Stimulated activated CD4-positive, alpha-beta T cell treated with anti-CD3 and anti-CD28 coated beads, Interleukin-15, amount 100 ng/mL, for 24 hours (primary cell): ENCODE data around the gene SEZ6L.

Experiments used
- DNase-seq: peaks from one replicate; pipeline ENCODE4 v3.0.0-alpha.2; 2020

SEZ6L gene

GRCh38 chr22:26304730-26305129 is 135.5 kb downstream of the SEZ6L start:
- DNase-seq = no peak

GRCh38 chr22:26308467-26308866 is 139.2 kb downstream of the SEZ6L start:
- no peak for DNase-seq

- no peak for DNase-seq
These were observed 141.4 kb downstream of the SEZ6L start for GRCh38 chr22:26310616-26311015.

- no peak for DNase-seq
These were observed 144.0 kb downstream of the SEZ6L start for GRCh38 chr22:26313291-26313690.

GRCh38 chr22:26314171-26314570 is 144.9 kb downstream of the SEZ6L start:
- no peak for DNase-seq

GRCh38 chr22:26314656-26315055 is 145.4 kb downstream of the SEZ6L start:
- DNase-seq = no peak

- no peak for DNase-seq
These were observed 147.5 kb downstream of the SEZ6L start for GRCh38 chr22:26316732-26317285.

GRCh38 chr22:26318975-26319374 is 149.7 kb downstream of the SEZ6L start:
- no peak for DNase-seq

GRCh38 chr22:26320447-26320846 is 151.2 kb downstream of the SEZ6L start:
- no peak for DNase-seq

- DNase-seq = no peak
These were observed 152.2 kb downstream of the SEZ6L start for GRCh38 chr22:26321469-26321913.

GRCh38 chr22:26322179-26322905 is 153.1 kb downstream of the SEZ6L start:
- no peak for DNase-seq

GRCh38 chr22:26323013-26323412 is 153.8 kb downstream of the SEZ6L start:
- no peak for DNase-seq

GRCh38 chr22:26324150-26324549 is 154.9 kb downstream of the SEZ6L start:
- DNase-seq = no peak

- DNase-seq = no peak
These were observed 156.4 kb downstream of the SEZ6L start for GRCh38 chr22:26325641-26326040.

- no peak for DNase-seq
These were observed 157.5 kb downstream of the SEZ6L start for GRCh38 chr22:26326803-26327202.

- no peak for DNase-seq
These were observed 158.0 kb downstream of the SEZ6L start for GRCh38 chr22:26327306-26327705.

- DNase-seq = no peak
These were observed 159.0 kb downstream of the SEZ6L start for GRCh38 chr22:26328221-26328620.

- peak; percentile 65 for DNase-seq
These were observed 161.8 kb downstream of the SEZ6L start for GRCh38 chr22:26330971-26331625.

- no peak for DNase-seq
These were observed 164.0 kb downstream of the SEZ6L start for GRCh38 chr22:26333088-26333800.

GRCh38 chr22:26334232-26334631 is 165.0 kb downstream of the SEZ6L start:
- no peak for DNase-seq

GRCh38 chr22:26336773-26337172 is 167.5 kb downstream of the SEZ6L start:
- DNase-seq = no peak

GRCh38 chr22:26339755-26340154 is 170.5 kb downstream of the SEZ6L start:
- no peak for DNase-seq

- DNase-seq = no peak
These were observed 173.6 kb downstream of the SEZ6L start for GRCh38 chr22:26342745-26343410.
